Effector CD8-positive, alpha-beta T cell (primary cell): ENCODE data around the gene ERI3.

Experiments
- DNase-seq: peaks from one replicate; lab custom pipeline; 2025; lab: John Stamatoyannopoulos, UW

ERI3 gene

GRCh38 chr1:44348061-44348485 lies 7.0 kb downstream of the ERI3 start:
- DNase-seq, result no peak

DNA sequence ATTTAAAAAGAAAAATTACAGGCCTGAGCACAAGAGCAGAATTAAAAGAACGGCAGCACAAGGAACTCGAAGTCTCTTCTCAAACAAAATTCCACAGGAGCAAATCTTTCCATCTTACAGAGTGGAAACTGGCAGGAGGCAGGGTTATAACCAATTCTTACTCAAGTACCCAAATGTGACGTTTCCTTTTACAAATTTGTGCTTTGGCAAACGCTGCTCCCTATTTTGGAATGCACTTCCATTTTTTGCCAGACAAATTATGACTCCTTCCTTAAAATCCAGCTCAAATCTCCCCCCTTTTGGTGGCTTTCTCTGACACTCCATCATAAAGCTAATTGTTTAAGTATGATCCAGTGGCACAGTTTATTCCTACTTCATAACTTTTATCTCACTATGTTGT lies 7.8 kb downstream of the ERI3 start:
- no peak for DNase-seq

DNA sequence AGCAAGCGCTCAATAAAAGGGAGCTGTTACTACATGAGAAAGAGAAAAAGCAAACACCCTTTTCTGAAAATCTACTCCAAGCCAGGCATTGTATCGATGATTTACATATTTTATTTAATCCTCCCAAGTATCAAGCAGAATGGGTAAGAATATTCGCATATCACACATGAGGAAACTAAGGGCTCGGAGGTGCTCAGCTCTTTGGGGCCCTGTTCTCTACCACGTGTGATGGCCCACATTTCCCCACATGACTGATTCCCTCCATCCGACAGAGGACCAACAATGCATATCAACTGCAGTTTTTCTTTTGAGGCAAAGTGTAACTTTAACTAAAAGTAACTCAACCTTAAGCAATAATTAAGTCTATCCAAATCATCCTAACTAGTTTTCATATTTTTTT lies 8.2 kb downstream of the ERI3 start:
- no peak for DNase-seq

- DNase-seq, result no peak
These were observed 8.9 kb downstream of the ERI3 start for GRCh38 chr1:44346184-44346583.

DNA sequence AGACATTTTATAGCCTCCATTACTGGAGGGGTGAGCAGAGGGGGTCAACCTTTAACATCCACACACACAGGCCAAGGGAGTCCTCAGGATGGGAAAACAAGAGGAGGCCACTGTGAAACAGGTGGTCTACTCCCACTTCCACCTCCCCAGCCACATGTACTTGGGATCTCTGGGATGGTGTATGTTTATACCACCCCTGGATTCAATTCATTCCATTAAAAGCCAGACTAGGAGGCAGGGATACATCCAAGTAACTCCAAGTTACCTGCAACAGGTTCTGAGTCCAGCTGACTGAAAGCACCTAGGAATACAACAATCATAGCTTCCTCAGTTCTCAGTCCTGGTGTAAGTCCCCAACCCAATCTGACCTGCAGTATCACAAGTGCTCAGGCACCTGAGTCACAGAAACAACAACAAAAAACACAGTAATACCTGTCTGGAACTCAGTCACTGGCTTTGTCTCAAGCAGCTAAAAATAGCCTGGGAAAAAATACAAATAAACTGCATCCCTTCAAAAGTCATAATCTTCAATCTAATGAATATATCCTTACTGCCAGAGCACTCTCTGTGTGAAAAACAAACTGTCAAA lies 9.8 kb downstream of the ERI3 start:
- DNase-seq, result no peak

- no peak for DNase-seq
These were observed 15.3 kb downstream of the ERI3 start for GRCh38 chr1:44339731-44340130.

GRCh38 chr1:44338136-44338535 lies 16.9 kb downstream of the ERI3 start:
- DNase-seq, result no peak

- DNase-seq, result no peak
These were observed 18.4 kb downstream of the ERI3 start for GRCh38 chr1:44336668-44337067.

GRCh38 chr1:44334968-44335367 lies 20.1 kb downstream of the ERI3 start:
- DNase-seq, result no peak

- no peak for DNase-seq
These were observed 21.7 kb downstream of the ERI3 start for GRCh38 chr1:44333376-44333775.

GRCh38 chr1:44332505-44332904 lies 22.6 kb downstream of the ERI3 start:
- no peak for DNase-seq

- DNase-seq, result no peak
These were observed 24.1 kb downstream of the ERI3 start for GRCh38 chr1:44330935-44331334.

DNA sequence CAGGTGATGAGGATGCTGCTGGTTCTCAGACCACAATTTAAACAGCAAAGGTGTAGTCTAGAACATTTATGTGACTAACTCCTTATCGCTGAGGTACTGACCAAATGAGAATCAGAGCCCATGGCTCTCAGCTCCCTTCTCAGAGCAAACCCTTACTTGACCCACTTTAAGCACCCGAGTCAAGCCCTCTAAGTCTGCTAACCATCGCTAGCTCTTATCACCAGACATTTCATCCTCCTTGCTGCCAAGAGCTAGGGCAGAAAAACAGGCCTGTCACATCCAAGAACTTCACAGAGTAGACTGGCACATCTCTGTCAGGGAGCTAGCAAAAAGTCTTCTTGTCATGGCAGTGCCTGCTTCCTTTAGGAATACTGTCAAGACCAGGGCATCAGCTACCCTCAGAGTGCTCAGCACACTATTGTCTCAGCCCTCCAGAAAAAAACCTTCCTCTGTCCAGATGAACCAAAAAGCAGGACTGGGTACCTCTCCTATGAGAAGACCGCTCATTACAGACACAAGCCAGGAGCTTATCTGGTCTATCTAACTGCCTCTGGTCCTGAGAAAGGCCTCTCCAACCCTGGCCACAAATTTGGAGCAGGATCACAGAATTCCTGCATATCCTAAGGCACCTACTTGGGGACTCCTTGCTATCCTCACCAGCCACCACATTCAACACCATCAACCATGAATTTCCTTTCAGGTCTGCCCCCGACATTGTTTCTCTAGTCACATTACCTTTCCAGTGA lies 26.2 kb downstream of the ERI3 start:
- DNase-seq, result no peak

DNA sequence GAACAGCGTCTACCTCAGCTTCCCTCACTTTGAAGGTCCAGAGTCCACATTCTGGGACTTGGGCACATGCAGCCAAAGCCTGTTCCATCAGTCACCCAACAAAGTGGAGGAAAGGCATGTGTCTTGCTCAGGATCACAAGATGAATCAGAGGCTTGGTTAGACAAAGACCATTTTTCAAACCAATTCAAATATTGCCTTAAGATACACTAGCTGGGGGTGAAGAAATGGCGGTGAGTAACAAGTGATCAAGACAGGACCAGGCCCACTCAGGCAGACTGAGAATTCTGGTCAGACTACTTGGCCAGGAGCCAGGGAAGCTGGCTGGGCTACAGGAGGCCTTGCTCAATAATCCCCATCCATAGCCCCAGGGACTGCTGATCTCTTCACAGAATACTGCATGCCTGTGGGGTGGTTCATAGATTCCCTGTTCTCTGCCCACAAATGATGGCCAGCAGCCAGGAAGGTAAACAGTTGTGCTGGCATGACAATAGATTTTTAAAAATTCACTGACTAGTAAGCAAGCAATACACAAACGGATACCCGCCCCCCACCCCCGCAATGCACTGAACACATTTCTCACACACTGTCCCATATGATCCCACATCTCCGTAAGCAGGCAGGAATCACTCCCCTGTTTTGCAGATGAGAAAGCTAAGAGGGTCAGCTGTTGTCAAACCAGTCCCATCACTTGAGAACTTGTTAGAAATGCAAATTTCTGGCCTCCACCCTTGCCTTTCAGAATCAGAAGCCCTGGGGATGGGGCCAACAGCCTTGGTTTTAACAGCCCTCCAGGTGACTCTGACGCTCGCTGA lies 27.2 kb downstream of the ERI3 start:
- no peak for DNase-seq

DNA sequence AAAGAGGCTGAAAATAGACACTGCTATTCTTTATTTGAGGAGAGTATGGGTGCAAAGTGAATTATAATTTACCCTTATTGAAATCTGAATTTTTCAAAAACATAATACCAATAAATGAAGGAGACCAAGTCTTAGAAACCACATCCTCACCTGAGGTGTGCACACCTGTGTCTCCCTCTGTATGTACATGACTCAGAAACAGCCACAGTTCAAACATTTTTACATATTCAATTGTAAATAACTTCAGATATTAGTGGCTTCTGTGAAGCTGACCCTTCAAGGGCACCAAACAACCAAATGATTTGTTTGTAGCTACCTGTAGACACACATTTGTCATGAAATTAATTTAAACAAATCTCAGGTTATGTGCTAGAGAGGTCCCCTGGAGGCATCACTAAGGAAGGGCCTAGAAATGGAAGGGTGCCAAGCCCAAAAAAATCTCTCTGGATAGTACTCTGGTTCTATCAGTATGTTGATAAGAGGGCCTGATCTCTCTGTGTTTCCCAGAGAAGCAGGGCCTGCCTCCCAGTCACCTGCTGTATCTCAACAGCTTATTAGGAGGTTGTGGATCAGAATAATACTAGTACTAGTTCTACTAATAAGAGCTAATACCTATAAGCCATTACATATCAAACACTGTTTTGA lies 28.1 kb downstream of the ERI3 start:
- DNase-seq, result no peak

GRCh38 chr1:44326024-44326701 lies 28.9 kb downstream of the ERI3 start:
- DNase-seq, result no peak

- no peak for DNase-seq
These were observed 31.1 kb downstream of the ERI3 start for GRCh38 chr1:44323947-44324346.

DNA sequence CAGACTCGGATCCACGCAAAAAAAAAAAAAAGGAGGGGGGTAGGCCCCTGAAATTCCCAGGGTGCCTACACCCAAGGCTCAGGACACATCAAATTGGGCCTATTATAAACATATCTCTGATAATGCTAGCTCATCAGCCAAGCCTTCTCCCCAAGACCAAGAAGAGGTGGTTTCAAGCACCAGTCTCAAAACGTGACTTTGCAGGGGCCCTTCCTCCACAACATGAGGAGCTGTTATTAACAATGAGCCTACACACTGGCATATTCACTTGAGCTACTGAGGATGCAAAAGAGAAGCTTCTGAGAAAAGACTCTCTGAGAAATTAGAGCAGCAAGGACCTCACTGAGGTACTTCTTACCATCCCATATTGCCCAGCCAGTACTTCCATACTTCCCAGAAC lies 32.7 kb downstream of the ERI3 start:
- no peak for DNase-seq

DNA sequence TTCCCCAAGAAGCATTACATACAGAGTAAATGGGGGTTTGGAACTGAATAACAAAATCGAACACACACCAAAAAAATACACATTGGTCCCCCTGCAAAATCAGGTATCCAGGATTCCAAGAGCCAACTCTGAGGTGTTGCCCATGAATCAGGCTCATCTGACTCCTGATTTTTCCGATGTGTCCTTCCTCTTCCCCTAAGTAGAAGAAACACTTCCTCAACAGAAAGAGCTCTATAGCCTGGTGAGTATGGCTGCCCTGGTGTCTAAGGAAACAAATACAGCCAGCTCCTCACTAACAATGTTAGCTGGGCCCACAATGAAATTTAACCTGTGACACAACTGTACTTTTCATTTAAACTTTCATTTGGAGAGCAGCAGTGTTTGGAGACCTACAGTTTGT lies 33.6 kb downstream of the ERI3 start:
- DNase-seq, result no peak

DNA sequence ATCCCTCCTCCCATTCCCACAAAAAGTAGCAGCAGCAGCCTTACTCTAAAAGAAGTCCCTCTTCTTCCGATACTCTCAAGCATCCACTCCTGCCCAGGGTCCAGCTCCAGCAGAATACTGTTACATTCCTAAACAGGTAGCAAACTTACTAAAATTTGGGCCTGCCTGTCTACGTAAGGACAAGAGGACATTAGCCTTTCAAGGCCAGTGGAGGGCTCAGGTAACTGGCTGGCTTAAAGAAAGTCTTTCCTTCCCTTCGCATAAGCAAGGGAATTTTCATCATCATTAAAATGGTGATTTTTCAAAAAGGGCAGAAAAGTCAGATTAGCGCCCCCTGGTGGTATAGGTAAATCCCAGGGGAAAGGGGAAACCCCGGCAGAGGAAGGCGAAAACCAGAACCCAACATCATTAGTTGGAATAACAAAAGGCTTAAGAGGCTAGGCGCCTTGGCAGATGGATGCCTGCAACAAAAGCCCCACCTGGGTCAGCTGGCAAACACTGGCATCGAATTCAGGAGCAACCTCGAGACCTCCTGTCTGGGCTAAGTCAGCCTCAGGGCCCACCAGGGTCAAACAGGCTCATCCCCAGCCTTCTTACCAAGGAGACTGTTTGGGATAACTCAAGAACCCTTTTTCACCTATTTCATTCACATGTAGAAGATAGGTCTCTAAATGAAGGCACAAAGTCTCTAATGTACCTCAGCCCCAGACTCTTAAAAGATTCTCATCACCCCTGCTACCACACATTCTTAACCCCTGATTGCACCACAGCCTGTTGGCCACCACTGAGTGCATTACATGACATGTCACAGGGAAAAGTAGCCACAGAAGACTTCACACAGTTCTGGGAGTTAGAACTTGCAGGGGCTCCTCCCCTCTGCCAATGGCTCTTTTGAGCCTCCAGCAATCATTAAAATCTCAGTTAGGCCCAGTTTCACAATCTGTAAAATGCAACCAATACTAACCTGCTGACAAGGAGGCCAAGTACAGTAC lies 36.7 kb downstream of the ERI3 start:
- DNase-seq, result peak; percentile 10
